Ecto neural progenitor cell (in vitro differentiated cells): ENCODE results near the gene PER1.
A peak's percentile ranks its signal among the peaks of the same experiment; 100 is the strongest.

ENCODE experiments used
- DNase-seq: peaks from one replicate; pipeline ENCODE4 v3.0.0-alpha.2; 2018; ENCODE audit warnings: low spot score

The PER1 gene

DNA sequence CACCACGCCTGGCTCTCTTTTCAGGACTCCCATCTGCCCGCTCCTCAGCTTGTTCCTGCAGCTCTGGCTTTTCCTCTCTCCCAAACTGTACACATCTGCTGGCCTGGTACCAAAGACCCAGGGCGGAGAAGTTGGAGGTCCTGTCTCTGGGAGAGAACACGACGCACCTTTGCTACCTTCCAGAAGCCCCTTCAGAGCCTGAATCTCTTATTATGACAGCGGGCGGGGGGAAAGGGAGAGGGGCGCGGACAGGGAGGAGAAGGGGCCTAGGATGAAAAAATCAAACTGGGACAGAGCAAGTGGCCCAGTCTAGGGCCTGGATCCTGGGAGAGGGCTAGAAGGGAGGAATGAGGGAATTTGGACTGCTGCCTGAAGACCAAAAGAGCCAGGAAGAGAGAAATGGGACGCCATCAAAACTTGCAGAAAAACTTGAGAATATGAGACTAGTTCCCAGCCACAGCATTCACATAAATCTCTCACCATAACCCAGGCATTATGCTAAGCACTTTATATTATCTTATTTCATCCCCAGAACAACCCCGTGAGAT is 2.5 kb upstream of the PER1 start:
- DNase-seq = no peak

DNA sequence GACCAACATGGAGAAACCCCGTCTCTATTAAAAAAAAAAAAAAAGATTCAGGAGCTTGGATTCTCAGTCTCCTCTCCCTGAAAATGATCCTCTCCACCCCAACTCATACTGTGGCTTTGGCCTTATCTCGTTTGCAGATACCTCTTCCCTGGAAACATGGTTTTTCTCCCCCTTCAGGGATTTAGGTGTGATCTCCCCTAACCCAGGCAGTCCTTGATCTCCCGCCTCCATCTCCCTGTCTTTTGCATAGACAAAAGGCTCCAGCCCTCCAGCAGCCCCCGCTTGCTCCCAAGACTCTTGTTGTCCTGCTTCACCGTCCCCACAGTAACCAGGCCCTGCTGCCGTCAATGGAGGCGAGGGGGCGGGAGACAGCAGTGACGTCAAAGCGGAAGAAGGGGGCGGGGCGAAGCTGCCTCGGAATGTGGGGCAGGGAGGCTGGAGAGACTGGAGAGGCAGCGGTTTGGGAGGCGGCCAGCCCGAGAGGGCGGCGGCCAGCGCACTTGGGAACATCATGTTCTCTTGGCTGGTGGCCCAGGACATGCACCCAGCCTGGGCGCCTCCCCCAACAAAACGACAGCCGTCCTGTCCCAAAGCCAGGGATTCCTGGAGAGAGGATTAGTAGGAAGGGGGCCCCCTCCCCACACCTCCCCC is 1.9 kb upstream of the PER1 start:
- DNase-seq = peak; percentile 99

DNA sequence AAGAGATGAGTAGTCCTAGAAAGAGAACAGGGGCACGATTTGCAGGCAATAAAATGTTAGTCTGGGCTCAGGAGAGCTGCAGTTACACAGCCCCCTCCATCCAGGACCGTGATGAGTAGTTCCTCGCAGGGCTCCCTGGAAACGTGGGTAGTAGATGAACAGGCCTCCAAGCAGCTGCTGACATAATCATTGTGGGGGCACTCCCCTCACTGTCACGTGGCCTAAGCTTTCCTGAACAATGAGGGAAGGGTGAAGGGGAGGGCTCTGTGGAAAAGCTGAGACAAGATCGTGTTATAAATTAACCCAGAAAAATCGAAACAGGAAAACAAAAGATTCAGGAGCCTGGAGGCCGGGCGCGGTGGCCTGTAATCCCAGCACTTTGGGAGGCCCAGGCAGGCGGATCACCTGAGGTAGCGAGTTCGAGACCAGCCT is 1.3 kb upstream of the PER1 start:
- DNase-seq = peak; percentile 54

DNA sequence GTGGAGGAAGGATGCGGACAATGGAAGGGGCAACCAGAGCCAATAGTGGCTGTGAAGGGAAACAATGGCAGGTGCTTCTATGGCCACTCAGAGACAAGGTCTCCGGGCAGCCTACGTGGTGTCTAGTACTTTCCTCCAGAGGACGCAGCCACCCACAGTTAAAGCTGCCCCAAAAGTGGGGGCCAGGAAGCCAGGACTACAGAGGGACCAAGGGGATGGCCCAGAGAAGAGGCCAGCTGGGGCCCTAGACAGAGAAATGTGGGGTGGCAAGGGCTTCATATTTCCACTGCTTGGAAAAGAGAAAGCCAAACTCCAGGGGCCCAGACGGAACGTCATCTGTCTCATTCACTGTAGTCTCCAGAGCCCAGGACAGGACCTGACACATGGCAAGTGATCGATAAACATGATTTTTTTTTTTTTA is 837 bp upstream of the PER1 start:
- peak; percentile 51 for DNase-seq

DNA sequence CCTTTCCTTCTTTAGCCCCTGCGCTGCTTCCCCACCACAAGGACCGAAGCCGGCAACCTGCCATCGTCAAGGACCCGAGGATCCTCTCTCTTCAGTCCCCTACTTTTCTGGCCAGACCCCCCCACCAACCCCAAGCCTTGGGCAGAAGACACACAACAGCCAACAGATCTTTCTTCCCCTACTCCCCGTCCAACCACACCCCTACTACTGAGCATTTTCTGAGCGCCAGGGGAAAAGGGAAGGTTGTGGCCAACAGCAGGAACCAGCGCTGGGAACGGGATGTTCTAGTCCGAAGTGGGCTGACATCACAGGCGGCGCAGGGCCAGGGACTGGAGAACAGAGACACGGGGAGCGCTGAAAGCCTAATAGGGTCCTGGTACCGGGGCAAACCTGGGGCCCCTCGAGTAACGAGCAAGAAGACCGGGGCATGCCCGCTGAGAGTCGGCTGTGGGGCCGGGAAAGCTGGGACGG is 528 bp downstream of the PER1 start:
- DNase-seq = no peak

DNA sequence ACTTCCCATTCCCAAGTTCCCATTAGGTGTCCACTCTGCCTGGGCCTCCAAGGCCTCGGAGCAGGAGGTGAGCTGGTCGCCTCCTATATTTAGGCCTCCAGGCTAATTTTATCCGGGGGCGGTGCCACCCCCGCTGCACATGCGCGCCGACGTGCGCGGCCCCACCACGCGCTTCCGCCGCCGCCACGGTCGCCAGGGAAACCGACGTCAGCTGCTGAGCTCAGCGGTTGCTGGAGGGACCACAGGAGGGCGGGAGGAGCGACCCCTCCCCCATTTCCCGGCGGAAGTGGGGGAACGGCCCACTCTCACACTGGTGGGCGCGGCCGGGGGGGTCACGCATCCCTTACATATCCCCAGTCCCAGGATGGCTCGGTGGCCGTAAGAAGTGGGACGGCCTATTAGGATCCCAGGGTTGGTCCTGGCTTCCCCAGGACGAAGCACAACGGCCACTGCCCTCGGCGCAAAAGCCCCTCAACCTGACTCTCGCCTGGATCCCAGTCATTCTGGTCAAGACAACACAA is 1.0 kb downstream of the PER1 start:
- DNase-seq = peak; percentile 91

DNA sequence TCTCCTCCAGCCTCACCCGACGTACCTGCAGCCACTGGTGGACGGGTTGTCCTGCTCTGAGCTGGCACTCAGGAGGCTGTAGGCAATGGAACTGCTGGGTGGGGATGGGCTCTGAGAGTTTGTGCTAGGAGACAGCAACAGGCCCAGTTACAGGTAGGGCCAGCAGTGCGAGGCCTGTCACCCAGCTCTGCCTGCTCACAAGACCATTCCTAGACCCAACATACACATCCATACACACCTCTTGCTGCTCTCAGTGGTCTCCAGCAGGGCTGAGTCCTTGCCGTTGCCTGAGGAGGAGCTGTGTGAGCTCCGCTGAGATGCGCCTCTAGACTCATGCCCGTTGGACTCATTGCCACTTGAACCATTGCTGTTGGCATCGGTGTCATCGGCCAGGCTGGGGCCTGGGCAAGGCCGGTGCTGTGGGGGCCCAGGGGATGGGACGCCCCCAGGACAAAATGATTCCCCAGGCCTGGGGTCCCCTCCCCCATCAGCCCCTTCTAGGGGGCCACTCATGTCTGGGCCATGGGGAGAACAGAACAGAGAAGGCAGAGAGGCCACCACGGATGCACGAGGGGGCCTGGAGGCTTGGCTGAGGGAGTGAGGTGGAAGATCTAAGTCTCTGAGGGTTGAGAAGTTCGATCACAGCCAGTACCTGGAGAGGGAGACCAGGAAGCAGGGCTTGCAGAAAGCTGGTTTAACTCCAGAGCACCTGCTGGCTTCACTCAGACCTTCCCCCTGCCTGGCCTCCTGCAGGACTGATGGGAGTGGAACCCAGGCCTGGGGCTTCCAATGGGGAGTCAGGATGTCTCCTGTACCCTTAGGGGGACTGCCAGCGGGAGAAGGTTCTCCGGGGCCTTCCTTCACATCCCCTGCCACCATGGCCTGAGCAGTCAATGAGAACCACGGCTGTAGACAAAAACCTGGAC is 1.7 kb downstream of the PER1 start:
- peak; percentile 49 for DNase-seq

DNA sequence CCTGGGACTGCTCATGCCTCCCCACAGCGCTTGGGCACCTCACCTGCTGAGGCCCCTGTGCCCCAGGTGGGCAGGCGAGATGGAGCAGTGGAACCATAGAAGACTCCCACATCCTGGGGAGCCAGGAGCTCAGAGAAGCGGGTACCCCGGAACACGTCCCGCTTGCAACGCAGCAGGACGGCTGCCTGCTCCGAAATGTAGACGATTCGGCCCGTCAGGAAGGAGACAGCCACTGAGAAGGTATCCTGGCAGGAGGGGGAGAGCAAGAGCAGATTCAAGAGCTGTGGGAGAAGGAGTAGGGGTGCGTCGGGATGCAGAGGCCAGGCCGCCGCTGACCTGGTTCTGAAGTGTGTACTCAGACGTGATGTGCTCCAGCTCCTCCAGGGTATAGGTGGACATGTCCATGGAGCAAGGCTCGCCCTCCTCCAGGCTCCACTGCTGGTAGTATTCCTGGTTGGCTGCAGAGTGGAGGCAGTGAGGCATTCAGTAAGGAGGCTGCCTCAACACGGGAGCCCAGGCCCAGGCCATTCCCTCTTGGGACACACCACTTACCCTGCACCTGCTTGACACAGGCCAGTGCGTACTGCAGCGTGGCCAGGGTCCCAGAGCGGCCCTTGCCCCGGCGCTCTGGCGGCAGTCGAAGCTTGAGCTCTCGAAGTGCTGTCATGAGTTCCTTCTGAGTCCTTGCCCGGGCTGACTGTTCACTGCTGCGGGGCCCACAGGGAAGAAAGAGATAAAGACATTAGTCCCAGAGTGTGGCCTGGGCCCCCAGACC is 2.6 kb downstream of the PER1 start:
- DNase-seq = peak; percentile 44

DNA sequence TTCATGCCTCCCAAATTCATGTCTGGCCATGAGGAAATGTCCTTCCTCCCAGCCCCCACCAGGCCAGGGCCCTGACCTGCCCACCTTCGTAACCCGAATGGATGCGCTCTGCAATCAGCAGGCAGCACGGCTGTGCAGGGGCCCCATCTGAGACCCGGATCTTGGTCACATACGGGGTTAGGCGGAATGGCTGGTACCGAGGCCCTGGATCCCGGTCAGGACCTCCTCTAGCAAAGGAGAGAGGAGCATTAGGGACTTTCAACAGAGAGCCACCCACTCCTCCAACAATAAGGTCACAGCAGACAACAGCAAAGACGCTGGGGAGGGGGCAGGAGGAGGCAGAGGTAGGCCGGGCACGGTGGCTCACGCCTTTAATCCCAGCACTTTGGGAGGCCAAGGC is 3.6 kb downstream of the PER1 start:
- DNase-seq = no peak

DNA sequence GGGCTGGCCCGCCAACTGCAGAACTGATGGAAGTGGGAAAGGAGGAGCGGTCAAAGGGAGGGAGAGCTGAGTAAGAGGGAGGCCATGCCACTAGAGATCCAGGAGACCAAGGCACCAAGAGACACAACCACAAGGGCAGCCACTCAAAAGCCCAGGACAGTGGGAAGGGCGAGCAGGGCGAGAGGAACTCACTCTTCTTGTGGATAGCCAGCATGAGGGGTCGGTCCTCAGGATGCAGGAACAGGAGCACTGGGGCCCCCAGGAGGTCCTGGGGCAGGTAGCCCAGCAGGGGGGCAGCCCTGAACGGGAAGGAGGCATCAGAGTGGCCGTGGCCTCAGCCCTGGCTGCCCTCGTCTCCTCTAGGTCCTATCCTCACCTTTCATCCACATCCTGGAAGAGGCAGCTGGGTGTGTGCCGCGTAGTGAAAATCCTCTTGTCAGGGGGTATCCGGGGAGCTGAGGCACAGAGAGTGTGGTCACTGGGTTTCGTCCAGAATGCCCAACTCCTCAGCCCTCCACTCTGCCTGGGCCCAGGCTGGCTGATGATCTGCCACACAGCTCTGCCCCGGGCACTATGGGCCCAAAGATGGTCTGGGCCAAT is 4.3 kb downstream of the PER1 start:
- peak; percentile 43 for DNase-seq

DNA sequence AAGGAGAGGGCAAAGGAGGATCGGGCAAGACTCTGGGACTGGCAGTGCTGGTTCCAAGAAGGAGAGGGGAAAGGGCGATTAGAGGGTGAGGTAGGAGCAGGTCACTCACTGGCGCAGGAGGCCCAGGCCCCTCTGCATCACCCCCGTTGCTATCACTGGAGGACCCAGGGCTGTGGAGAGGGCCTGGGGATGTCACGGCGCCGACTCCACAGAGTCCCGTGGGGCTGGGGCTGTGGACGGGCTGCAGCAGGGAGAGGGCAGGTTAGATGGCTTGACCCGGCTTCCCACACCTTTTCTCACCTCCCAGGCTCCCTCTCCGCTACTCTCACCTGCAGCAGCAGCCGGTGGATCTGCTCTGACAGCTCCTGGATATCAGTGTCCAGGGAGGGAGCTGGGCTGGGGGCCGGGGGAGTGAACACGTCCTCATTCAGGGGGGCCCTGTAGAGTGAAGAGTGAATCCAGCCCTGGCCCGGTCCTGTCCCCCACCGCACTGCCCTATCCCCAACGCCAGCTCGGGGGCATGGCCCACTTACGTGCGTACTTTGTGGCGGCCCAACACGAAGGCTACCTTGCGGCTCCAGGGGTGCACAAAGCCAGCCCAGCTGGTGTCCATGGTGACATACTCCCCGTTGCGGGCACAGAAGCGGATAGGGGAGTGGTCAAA is 4.9 kb downstream of the PER1 start:
- peak; percentile 43 for DNase-seq

DNA sequence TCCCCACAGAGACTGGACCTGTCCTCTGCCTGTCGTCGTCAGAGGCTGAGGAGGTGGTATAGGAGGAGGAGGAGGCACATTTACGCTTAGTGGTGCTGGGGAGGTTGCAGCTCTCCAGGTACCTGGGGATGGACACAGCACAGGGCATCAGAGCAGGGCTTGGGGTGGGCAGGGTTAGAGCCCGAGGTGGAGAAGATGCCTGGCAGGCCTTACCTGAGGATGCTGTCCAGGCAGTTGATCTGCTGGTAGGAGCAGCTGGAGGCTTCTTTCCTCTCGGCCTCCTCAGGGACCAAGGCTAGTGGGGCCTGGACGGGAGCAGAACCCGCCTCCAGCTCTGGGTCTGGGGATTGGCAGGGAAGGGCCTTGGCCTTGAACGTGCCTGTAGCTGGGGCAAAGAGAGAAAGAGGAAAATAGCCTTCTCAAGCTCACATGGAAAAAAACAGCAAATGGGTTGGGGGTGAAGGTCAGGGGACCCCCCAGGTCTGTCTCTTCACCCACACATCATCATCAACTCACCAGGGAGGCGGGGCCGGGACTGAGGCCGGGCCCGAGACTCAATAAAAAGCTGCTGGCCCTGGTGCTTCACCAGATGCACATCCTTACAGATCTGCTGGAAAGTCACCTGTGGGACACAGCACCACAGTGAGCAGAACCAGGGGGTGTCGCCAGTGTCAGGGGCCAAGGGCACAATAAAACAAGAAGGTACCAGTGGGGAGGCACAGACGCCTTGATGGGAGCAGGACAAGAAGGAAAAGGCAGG is 5.6 kb downstream of the PER1 start:
- DNase-seq = no peak

DNA sequence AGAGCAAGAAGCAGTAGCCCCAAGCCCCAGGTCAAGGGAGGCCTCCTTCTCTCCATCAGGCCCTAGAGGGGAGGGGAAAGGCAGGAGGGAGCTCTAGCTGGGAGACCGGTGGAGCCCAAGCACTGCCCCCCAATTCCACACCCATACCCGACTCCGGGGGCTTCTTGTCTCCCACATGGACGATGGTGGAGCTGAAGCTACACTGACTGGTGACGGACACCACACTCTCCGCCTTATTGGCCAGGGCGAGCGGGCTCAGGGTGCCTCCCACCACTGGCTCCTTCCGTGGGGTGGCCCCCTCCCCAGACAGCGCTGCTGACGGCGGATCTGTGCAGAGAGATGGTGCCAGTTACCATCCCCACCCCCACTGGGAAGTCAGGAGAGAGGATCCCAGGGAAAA is 6.4 kb downstream of the PER1 start:
- DNase-seq = no peak

DNA sequence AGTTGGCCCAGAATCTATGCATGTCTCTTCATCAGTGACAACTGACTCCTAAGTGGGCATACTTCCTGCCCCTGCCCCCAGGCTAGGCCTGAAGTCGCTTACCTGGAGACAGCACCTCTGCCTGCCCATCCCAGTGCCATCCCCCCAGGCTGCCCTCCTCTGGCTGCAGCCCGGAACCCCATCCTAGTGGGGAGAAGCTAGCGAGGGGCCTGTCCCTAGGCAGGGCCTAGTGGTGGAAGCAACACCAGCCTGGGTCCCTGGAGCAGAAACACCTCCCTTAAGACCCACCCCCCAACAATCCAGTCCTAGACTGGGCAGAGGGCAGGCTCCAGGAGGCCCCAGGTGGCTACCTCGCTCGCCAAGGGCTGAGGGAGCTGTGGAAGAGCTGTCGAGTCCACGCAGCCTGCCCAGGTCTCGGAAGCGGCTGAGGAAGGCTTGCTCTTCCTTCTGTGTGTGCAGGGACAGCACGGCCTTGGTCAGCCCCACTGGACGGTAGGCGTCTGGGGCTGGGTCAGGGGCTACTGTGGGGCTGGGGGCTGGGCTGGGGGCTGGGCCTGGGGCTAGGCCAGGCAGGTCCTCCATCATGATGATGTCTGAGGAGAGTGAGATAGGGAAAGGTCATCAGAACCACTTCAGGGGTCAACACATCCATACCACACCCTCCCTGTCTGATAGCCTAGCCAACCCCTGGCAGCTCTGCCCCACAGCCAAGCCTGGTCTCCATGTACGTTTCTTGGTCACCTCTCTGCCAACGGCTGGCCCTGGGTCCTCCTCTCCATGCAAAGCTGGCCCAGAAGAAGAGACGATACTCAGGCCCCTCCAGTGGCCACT is 7.6 kb downstream of the PER1 start:
- no peak for DNase-seq

DNA sequence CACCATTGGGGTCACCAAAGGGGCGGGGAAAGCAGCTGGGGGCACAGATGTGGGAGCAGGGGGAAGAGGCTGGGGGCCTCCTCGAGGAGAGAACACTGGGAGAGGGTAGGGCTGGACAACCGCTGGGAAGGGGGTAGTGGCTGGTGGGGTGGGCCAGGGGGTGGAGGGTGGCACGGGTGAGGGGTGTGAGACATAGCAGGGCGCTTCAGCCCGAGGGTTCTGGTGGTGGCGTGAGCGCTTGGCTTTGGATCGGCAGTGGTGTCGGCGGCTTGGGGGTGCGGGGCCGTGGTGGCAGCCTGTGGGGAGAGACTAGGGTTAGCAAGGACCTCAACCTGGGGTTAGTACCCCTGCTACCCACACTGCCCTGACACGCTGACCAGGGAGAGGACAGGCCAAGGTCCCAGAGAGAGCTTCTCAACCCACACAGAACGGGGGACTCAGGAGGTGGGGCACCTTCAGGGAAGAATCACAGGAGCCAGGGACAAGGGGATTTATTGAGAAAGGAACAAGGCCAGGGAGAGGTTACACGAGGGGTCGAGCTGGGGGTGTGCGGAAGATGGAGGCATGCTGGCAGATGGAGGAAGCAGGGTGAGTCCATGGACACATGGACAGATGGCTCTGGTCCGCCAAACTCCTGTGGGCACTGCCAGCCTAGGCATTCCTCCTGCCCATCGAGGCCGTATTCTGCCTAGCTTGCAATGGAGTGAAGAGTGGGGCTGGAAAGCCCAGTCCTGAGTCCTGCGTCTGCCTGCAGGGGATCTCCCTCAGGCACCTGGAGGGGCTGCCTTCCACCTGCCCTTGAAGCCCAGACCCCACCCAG is 8.4 kb downstream of the PER1 start:
- no peak for DNase-seq

DNA sequence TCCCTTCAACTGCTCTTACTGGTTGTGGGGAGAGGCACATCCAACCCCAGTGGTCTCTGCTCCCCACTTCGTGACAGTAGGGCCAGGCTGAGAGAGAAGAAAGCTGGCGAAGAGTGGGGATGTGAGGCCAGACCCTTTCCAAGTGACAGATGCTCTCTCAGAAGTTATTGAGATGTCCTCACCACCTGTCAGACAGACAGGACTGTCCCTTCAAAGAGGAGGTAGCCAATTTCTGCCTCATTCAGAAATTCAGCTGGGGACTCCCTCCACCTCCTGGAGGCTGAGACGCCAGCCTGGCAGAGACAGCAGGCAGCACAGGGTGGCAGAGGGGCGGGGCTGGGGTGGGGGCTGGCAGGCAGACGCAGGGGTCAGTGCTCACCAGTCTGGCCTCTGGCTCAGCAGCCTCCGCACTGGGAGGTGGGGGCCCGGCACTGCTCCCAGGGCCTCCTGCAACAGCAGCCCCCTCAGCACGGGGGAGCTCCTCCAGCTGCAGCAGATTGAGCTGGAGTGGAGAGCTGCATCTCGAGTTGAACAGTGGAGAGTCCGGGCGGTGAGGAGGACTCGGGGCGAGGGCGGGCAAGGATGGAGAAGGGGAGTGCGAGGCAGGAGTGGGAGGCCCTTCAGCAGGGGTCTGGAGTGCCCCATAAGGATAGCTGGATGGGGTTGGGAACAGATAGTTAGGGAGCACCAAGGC is 9.2 kb downstream of the PER1 start:
- DNase-seq = no peak

DNA sequence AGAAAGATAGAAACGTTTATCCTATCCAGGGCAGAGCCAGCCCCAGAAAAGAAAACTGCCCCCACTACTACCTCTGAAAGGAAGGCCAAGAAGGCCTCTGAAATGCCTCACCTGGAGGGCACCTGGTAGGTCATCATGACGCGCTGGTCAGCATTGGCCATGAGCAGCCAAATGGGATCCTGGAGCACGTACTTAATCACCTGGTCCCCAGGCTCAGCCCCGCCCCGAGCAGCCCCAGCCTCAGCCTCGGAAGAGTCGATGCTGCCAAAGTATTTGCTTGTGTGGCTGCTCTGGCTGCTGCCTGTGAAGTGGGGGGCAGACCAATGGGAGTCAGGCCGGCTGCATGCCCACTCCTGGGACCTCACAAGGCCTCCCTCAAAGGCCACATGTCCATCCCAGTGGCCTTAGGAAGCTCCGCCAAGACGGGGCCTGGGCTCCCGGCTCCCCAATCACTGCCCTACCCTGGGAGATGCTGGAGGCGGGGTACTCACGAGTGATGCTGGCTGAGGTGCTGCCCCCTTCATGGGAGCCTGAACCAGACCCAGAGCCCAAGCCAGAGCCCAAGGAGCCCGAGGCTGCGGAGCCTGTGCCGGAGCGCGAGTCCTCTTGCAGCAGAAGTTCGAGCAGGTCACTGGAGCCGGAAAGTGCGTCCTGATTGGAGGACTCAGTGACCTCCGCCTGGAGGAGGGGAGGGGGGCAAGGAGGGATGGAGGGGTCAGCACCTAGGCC is 9.9 kb downstream of the PER1 start:
- no peak for DNase-seq
